Measurements from ENCODE around the gene PARP15.

- TF ChIP-seq CTCF (conservative IDR thresholded peaks at IDR 0.05; ENCODE audit: low read depth in 2 of 2) (no peak), EZH2 (IDR thresholded peaks at IDR 0.05; ENCODE audit: low read depth, unreplicated experiment) (no peak), REST (IDR thresholded peaks at IDR 0.05; ENCODE audit: unreplicated experiment) (no peak), POLR2AphosphoS5 (IDR thresholded peaks at IDR 0.05; ENCODE audit: low read depth) (no peak), ZNF331 (CRISPR knock-in tag; IDR thresholded peaks at IDR 0.05; ENCODE audit: low read depth) (no peak), ETS1 (IDR thresholded peaks at IDR 0.05) (no peak), ZNF114 (CRISPR knock-in tag; IDR thresholded peaks at IDR 0.05) (no peak), CREB1 (CRISPR knock-in tag; IDR thresholded peaks at IDR 0.05; ENCODE audit: low read depth) (no peak), EZH2phosphoT487 (IDR thresholded peaks at IDR 0.05; ENCODE audit: unreplicated experiment) (no peak), NANOG (IDR thresholded peaks at IDR 0.05; ENCODE audit: borderline replicate concordance) (no peak), ZNF462 (CRISPR knock-in tag; IDR thresholded peaks at IDR 0.05) (no peak)
Measured at GRCh38 chr3:122640437-122640999, 63.1 kb downstream of the PARP15 start.
